Heart left ventricle (tissue), 16 donors: ENCODE measurements around the gene KNCN. TPM values are rescaled to one million over a fixed set of nuclear protein-coding genes. Genes with fewer than 3 reads are reported as not detected.

Source experiments
- ATAC-seq, 4 donors: fragments of 200-7000 bp; cut with Tn5 transposase; one replicate each; pipeline ENCODE4 v1.9.1; 2020 to 2022; ENCODE audit warnings: moderate library complexity in 4 of 4, mild to moderate bottlenecking in 3 of 4, moderate number of reproducible peaks in 1 of 4
- DNase-seq, 5 donors: peaks; one replicate each; pipeline ENCODE4 v3.0.0-alpha.2; 2020
- H3K27ac ChIP-seq, 12 donors: fragments of 200-600 bp; sonication (generic) in 4 of 12; one replicate each; pipeline versions ENCODE4 v1.5.0 to v1.8.0; 2016 to 2022; ENCODE audit warnings: mild to moderate bottlenecking in 2 of 12
- H3K27me3 ChIP-seq, 9 donors: fragments of 200-600 bp; sonication (generic) in 2 of 9; one replicate each; pipeline versions ENCODE4 v1.5.1 to v1.8.0; 2016 to 2022; ENCODE audit warnings: mild to moderate bottlenecking in 3 of 9
- H3K36me3 ChIP-seq, 9 donors: fragments of 200-600 bp; sonication (generic) in 2 of 9; one replicate each; pipeline versions ENCODE4 v1.5.0 to v1.8.0; 2018 to 2022; ENCODE audit warnings: mild to moderate bottlenecking in 2 of 9
- H3K4me1 ChIP-seq, 12 donors: fragments of 200-600 bp; sonication (generic) in 4 of 12; one replicate each; pipeline versions ENCODE4 v1.5.0 to v1.8.0; 2016 to 2022; ENCODE audit warnings: mild to moderate bottlenecking in 3 of 12
- H3K4me3 ChIP-seq, 12 donors: fragments of 200-600 bp; sonication (generic) in 4 of 12; one replicate each; pipeline versions ENCODE4 v1.5.0 to v1.8.0; 2017 to 2022; ENCODE audit warnings: mild to moderate bottlenecking in 9 of 12, moderate library complexity in 4 of 12
- H3K9me3 ChIP-seq, 12 donors: fragments of 200-600 bp; sonication (generic) in 4 of 12; one replicate each; pipeline versions ENCODE4 v1.5.0 to v1.8.0; 2016 to 2022; ENCODE audit warnings: mild to moderate bottlenecking in 1 of 12
- CTCF ChIP-seq, 12 donors: fragments of 200-600 bp; sonication (generic) in 4 of 12; IDR thresholded peaks; one replicate each; pipeline versions ENCODE4 v1.5.0 to v1.8.0; 2018 to 2022; ENCODE audit warnings: antibody characterized with exemption in 12 of 12, mild to moderate bottlenecking in 5 of 12
- POLR2A ChIP-seq, 2 donors: fragments of 450-650 bp; IDR thresholded peaks; one replicate each; pipeline ENCODE4 v1.6.1; 2017; ENCODE audit warnings: antibody characterized with exemption in 2 of 2, mild to moderate bottlenecking in 2 of 2, moderate library complexity in 2 of 2
- WGBS, 4 donors: extraction: QIAGEN DNeasy Blood & Tissue Kit in 2 of 4; methylation state at CpG; one replicate each; pipeline versions ENCODE4 v1.1.5 to v1.1.7; 2013 to 2018; 5-methylcytosine and 5-hydroxymethylcytosine counted together
- intact Hi-C, 10 donors: fragments of 100-400 bp; cut with DNase I; formaldehyde crosslinking; loops; one replicate each; pipeline versions ENCODE4 v1.11.1 to v1.14.2; 2022
- polyA plus RNA-seq, 2 donors: library from polyadenylated mRNA; stranded (reverse); fragments of 200-250 nt; gene quantifications; one replicate each; pipeline ENCODE4 v1.2.3, GENCODE V29; 2013
- total RNA-seq, 9 donors: library from RNA; depleted of rRNA in 2 of 9; stranded (reverse); fragments of >200 nt in 2 of 9; fragmentation: NEBNext Ultra II Directional in 3 of 9; extraction: Animal tissue kit (Norgen Biotek cat#: 25700) in 3 of 9; gene quantifications; one replicate each; pipeline versions ENCODE4 v1.1.0 to v1.2.4, GENCODE V29; 2016 to 2023
- donor health status: ischemic (EF 13 %, LVEDD 7.1; RV severe dilation, severe dysfunction).
- donor health status: healthy with polysubstance abuse.
- donor health status: DM: no; HTN: yes; CAD: no.
- donor health status: DM: no; HTN: no; CAD: no.
- donor health status: ischemic (EF 25% LVEDD 6.9; RV normal size, moderate dysfunction).
- donor health status: ischemic (EF 25% LVEDD 5.7; RV mildly dilated, moderate dysfunction).
- donor health status: healthy.
- donor health status: DM: yes; HTN: yes; CAD: no.
- donor health status: ischemic (EF 35%, LVEDD 5.7; RV mildly dilated, moderate dysfunction).
- donor health status: nonischemic (EF 11% LVEDD 7.7; RV severe dilation, severe dysfunction).
- donor health status: DM: yes; HTN: yes; CAD: no.
- donor health status: PGD.
- donor health status: ischemic (EF 29% LVEDD 5.4; RV normal size, mild dysfunction).
- donor health status: nonischemic (EF 23%, LVEDD 6.1; RV moderate dilation, normal function).

KNCN gene
- total and polyA plus RNA-seq, 11 donors = not detected

- no peak overlapping the region for H3K27ac ChIP-seq
- H3K9me3 ChIP-seq = no peaks in the 10 kb centered on the region
- intact Hi-C loops = no loop called here
- H3K4me3 ChIP-seq = no peak overlapping the region
- H3K4me1 ChIP-seq = no peaks in the 10 kb centered on the region
- ATAC-seq = no peak
- TF ChIP-seq POLR2A (IDR thresholded peaks at IDR 0.05) (no peak), CTCF (IDR thresholded peaks at IDR 0.05) (no peak)
- no peaks in the 10 kb centered on the region for H3K36me3 ChIP-seq
- peak in 1 of 5 donors; percentile 0 for DNase-seq
- peaks cover 0 to 28% (median 7%) of the 10 kb centered on the region in 9 donors for H3K27me3 ChIP-seq
- WGBS, 4 donors = 67 to 77% (median 73%) methylated on average over 4 of the region's 4 CpGs
Measured at GRCh38 chr1:46503421-46503820, 48.0 kb downstream of the KNCN start.

- H3K27ac ChIP-seq = no peak overlapping the region
- TF ChIP-seq CTCF (IDR thresholded peaks at IDR 0.05) (no peak), POLR2A (IDR thresholded peaks at IDR 0.05) (no peak)
- H3K4me1 ChIP-seq = no peaks in the 10 kb centered on the region
- peaks cover 0 to 34% (median 7%) of the 10 kb centered on the region in 9 donors for H3K27me3 ChIP-seq
- H3K9me3 ChIP-seq = no peaks in the 10 kb centered on the region
- no peaks in the 10 kb centered on the region for H3K36me3 ChIP-seq
- DNase-seq (no peak), ATAC-seq (no peak)
- 93 to 97% (median 95%) methylated on average over 3 of the region's 3 CpGs for WGBS, 4 donors
- no peak overlapping the region for H3K4me3 ChIP-seq
- intact Hi-C loops = no loop called here
Measured at GRCh38 chr1:46501528-46501927, 49.9 kb downstream of the KNCN start.

GRCh38 chr1:46497665-46498064 lies 53.8 kb downstream of the KNCN start:
- ATAC-seq = no peak
- intact Hi-C loops = no loop called here
- DNase-seq = peak in 1 of 5 donors; percentile 56
- Histone ChIP-seq H3K36me3 (no peaks in the 10 kb centered on the region), H3K27me3 (peaks cover 4 to 62% (median 29%) of the 10 kb centered on the region in 9 donors), H3K27ac (no peak overlapping the region), H3K9me3 (no peaks in the 10 kb centered on the region), H3K4me1 (no peaks in the 10 kb centered on the region), H3K4me3 (no peak overlapping the region)
- no peak for TF ChIP-seq CTCF (IDR thresholded peaks at IDR 0.05)
- 93 to 96% (median 94%) methylated on average over 19 of the region's 19 CpGs for WGBS, 4 donors

GRCh38 chr1:46497020-46497419 lies 54.4 kb downstream of the KNCN start:
- Histone ChIP-seq H3K27ac (no peak overlapping the region), H3K36me3 (no peaks in the 10 kb centered on the region), H3K4me3 (no peak overlapping the region), H3K9me3 (no peaks in the 10 kb centered on the region), H3K27me3 (peaks cover 9 to 62% (median 35%) of the 10 kb centered on the region in 9 donors), H3K4me1 (no peaks in the 10 kb centered on the region)
- intact Hi-C loops = no loop called here
- TF ChIP-seq CTCF (IDR thresholded peaks at IDR 0.05) (no peak), POLR2A (IDR thresholded peaks at IDR 0.05) (no peak)
- WGBS, 4 donors = 61 to 73% (median 68%) methylated on average over 3 of the region's 3 CpGs
- no peak for ATAC-seq
- no peak for DNase-seq
